DMS 273 treated with DMSO at 0.1 percent for 48 hours (cell line): Measurements from ENCODE around the gene CYP21A2.
"Not testable (repeated sequence)": the region's sequence is repeated elsewhere in the genome, so short reads cannot be mapped to it uniquely, and the experiment has no call there.

Experiments
- DNase-seq: peaks from one replicate; lab custom pipeline; 2025; lab: John Stamatoyannopoulos, UW

Gene CYP21A2

DNA sequence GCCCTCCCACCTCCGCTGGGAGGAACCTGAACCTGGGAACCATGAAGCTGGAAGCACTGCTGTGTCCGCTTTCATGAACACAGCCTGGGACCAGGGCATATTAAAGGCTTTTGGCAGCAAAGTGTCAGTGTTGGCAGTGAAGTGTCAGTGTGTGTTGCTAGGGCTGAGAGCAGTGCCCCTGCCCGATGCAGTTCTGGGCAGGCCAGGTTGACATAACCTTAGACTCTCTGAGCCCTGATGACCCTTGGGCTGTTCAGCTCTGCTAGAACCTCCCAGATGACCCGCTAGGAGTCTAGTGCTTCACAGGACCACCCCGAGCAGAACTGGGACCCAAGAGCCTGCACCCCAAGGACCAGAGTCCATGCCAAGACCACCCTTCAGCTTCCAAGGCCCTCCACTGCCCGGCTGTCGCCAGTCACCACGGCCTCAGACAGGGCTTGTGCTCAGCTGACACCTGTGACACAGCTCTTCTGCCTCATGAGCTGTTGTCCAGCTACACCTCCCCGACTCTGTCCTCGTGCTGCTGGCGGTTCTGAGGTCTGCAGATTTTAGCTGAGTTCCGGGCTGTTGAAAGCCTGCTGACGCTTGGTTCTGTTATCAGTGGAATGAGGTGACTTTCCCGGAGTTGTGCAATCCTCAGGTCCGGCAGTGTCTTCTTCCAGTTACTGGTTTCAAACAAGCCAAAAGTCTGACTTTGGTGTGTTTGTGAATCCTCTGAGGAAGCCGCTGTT, 2.8 kb upstream of the CYP21A2 start:
- not testable (repeated sequence) for DNase-seq

DNA sequence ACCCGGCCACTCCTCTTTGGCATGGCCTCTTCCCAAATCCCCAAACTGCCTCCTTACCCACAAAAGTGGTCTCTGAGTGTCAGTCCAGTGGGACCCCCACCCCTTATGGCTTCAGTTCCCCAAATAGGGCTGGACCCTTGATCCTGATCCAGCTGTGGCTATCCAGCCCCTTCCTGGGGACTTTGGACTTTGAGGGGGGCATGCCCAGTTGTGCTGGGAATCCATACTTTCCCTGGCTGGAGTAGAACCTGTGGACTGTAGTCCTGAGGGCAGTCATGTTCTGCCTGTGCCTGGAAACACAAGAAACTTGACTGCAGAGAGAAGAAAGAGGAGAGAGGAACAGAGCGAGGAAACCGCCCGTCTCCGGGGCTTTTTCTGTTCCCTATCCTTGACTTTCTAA, 1.1 kb upstream of the CYP21A2 start:
- DNase-seq = not testable (repeated sequence)

DNA sequence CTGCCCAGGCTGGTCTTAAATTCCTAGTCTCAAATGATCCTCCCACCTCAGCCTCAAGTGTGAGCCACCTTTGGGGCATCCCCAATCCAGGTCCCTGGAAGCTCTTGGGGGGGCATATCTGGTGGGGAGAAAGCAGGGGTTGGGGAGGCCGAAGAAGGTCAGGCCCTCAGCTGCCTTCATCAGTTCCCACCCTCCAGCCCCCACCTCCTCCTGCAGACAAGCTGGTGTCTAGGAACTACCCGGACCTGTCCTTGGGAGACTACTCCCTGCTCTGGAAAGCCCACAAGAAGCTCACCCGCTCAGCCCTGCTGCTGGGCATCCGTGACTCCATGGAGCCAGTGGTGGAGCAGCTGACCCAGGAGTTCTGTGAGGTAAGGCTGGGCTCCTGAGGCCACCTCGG, 663 bp downstream of the CYP21A2 start:
- DNase-seq = not testable (repeated sequence)

DNA sequence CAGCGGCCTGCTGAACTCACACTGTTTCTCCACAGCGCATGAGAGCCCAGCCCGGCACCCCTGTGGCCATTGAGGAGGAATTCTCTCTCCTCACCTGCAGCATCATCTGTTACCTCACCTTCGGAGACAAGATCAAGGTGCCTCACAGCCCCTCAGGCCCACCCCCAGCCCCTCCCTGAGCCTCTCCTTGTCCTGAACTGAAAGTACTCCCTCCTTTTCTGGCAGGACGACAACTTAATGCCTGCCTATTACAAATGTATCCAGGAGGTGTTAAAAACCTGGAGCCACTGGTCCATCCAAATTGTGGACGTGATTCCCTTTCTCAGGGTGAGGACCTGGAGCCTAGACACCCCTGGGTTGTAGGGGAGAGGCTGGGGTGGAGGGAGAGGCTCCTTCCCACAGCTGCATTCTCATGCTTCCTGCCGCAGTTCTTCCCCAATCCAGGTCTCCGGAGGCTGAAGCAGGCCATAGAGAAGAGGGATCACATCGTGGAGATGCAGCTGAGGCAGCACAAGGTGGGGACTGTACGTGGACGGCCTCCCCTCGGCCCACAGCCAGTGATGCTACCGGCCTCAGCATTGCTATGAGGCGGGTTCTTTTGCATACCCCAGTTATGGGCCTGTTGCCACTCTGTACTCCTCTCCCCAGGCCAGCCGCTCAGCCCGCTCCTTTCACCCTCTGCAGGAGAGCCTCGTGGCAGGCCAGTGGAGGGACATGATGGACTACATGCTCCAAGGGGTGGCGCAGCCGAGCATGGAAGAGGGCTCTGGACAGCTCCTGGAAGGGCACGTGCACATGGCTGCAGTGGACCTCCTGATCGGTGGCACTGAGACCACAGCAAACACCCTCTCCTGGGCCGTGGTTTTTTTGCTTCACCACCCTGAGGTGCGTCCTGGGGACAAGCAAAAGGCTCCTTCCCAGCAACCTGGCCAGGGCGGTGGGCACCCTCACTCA, 1.4 kb downstream of the CYP21A2 start:
- not testable (repeated sequence) for DNase-seq

DNA sequence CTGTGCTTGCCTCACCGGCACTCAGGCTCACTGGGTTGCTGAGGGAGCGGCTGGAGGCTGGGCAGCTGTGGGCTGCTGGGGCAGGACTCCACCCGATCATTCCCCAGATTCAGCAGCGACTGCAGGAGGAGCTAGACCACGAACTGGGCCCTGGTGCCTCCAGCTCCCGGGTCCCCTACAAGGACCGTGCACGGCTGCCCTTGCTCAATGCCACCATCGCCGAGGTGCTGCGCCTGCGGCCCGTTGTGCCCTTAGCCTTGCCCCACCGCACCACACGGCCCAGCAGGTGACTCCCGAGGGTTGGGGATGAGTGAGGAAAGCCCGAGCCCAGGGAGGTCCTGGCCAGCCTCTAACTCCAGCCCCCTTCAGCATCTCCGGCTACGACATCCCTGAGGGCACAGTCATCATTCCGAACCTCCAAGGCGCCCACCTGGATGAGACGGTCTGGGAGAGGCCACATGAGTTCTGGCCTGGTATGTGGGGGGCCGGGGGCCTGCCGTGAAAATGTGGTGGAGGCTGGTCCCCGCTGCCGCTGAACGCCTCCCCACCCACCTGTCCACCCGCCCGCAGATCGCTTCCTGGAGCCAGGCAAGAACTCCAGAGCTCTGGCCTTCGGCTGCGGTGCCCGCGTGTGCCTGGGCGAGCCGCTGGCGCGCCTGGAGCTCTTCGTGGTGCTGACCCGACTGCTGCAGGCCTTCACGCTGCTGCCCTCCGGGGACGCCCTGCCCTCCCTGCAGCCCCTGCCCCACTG, 2.3 kb downstream of the CYP21A2 start:
- not testable (repeated sequence) for DNase-seq

DNA sequence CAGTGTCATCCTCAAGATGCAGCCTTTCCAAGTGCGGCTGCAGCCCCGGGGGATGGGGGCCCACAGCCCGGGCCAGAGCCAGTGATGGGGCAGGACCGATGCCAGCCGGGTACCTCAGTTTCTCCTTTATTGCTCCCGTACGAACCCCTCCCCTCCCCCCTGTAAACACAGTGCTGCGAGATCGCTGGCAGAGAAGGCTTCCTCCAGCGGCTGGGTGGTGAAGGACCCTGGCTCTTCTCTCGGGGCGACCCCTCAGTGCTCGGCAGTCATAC, 2.8 kb downstream of the CYP21A2 start:
- not testable (repeated sequence) for DNase-seq

DNA sequence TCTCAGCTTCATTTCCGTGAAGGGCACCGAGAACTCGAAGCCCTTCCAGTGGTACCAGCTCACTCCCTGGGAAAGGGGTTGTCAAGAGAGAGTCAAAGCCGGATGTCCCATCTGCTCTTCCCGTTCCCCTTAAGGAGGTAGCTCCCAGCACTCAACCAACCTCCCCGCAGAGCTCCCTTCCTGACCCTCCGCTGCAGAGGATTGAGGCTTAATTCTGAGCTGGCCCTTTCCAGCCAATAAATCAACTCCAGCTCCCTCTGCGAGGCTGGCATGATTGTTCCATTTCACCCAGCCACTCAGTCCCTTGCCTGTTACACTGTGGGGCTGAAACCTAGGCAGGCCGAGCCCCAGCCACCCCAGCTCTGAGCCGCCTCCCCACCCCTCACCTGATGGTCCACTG, 3.2 kb downstream of the CYP21A2 start:
- DNase-seq = not testable (repeated sequence)

DNA sequence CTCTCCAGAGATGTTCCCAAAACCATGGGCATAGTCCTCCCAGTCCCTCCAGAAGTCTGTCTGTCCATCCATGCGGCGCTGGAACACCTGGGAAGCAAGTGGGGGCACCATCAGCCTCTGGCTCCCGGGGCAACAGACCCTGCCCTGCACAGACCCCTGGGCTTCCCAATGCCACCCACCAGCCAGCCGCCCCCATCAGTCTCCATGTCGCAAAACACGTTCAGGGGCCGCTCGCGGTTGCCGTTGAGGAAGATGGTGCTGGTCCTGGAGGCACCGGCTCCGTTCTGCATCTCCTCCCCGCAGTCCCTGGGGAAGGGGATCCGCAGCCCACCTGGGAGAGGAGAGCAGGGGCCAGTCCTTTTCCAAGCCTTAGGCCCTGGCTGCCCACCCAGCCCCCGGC, 4.1 kb downstream of the CYP21A2 start:
- DNase-seq = not testable (repeated sequence)

DNA sequence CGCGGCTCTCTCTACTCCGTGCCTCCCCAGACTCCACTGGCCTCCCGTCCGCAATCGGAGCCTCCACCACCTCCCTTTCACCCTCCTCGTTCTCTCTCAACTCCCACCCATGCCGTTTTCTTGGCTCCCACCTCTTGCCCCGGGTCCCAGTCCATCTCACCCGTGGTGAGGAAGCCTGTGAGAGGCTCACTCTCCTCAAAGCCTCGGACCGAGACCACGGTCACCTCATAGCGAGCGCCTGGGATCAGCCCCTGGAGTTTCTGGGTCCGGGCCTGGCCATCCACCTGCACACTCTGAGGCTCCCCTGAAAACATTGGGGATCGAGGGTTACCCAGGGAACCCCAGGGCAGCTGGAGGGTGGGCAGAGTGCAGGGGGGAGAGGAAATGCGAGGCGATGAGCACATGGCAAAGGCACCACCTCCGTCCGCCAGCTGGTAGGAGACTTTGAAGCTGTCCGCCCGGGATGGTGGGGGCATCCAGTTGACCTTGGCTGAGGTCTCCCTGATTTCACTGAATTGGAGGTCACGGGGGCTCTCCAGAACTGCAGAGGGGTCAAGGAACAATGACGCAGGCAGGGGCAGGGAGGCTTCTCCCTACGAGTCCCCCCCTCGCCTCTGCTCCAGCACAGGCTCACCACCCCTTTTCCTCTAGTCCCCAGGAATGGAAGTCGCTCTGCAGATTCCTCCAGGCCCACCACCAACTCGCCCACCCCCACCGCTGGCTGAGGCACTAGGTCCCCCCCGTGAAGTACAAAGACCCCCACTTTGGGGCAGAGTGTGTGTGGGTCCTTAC, 5.6 kb downstream of the CYP21A2 start:
- not testable (repeated sequence) for DNase-seq

DNA sequence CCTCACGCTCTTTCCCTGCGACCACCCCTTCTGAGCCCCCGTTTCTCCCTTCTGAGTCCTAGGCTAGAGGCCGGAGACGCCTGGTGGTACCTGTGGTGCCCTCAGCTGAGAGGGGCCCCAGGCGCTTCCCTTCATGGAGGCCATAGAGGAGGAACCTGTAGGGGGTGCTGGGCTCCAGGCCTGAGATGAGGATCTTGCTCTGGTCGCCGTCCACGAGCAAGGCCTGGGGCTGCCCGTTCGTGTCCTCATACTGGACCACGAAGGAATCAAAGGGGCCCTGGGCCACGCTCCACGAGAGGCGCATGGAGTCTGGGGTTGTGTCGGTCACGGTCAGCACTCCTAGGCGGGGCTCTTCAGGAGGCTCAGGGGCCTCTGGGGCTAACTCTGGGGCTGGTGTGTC, 6.7 kb downstream of the CYP21A2 start:
- not testable (repeated sequence) for DNase-seq

DNA sequence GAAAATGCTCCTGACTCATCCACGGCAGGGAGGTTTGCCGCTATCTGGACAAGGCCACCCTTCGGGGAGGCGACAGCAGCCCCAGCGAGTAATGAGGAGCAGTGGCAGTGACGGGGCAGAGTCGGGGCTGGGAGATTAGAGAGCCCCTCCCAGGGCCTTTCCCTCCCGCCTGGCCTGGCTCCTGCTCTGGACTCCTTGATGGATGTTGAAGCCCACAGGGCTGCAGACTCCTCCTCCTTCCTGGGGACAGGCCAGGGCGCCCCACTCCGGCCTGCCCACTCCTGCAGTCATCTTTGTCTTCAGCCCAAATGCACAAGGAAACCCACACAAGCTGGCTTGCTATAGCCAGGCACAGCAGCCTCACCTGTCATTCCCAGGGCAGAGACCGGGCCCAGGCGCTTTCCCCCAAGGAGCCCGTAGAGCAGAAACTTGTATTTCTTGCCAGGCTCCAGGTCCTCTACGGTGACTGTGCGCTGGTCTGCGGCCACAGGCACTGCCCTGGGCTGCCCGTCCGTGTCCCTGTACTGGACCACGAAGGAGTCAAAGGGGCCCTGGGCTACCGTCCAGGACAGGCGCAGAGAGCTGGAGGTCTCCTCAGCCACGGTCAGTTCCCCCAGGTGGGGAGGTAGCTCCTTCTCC, 7.7 kb downstream of the CYP21A2 start:
- no peak for DNase-seq

DNA sequence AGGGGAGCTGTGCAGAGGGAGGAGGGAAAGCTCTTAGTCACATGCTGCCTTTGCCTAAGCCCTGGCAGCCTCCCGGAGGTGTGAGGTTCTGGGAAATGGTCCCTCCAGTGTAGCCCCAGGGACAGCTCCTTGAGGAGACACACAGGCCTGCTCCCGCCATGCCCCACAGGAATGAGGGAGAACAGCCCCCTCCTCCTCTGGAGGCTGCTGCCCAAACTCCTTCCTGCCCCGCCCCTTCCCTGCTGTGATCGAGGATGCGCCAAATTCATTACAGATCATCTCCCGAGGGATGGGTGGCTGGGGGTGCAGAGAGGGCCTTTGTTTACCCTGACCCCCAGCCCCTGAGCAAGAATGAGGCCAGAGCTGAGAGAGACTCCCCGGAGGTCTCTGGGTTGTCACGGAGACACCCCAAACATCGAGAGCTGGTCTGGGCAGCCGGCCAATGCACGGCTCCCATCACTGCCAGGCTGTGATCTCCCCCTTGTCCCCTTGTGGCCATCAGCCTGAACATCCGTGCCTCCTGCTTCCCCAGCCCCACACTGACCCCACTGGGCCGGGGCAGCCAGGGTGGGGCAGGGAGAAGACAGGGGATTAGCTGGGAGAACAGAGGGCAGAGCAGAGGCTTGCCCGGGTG, 8.4 kb downstream of the CYP21A2 start:
- no peak for DNase-seq

DNA sequence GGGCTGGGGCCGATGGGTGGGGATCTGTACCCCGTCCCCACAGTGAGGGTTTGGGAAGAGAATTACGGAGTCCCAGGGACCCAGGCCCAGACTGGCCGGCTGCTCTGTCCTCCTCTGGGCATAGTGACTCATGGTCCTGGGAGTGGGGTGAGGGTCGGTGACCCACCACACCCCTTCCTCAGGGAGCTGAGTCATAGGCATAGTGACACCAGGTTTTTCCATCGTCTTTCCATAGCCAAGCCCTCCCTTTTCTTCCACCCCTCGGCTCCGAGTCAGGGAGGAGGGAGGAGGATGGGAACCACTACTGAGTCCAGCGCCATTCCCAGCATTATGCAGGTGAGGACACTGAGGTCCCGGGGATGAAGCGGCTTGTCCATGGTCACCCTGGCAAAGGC, 8.9 kb downstream of the CYP21A2 start:
- DNase-seq = no peak

DNA sequence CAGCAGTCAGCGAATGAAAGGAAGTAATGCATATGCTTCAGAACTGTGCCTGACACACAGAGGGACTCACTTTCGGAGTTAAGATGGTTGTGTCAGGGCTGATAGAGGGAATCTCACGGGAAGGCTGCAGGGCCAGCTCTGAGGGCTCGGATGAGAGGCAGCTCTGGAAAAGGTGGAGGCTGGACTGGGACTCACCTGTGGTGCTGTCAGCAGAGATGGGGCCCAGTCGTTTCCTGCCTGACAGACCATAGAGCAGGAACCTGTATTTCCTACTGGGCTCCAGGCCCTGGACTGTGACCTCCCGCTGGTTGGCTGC, 9.3 kb downstream of the CYP21A2 start:
- DNase-seq = no peak

DNA sequence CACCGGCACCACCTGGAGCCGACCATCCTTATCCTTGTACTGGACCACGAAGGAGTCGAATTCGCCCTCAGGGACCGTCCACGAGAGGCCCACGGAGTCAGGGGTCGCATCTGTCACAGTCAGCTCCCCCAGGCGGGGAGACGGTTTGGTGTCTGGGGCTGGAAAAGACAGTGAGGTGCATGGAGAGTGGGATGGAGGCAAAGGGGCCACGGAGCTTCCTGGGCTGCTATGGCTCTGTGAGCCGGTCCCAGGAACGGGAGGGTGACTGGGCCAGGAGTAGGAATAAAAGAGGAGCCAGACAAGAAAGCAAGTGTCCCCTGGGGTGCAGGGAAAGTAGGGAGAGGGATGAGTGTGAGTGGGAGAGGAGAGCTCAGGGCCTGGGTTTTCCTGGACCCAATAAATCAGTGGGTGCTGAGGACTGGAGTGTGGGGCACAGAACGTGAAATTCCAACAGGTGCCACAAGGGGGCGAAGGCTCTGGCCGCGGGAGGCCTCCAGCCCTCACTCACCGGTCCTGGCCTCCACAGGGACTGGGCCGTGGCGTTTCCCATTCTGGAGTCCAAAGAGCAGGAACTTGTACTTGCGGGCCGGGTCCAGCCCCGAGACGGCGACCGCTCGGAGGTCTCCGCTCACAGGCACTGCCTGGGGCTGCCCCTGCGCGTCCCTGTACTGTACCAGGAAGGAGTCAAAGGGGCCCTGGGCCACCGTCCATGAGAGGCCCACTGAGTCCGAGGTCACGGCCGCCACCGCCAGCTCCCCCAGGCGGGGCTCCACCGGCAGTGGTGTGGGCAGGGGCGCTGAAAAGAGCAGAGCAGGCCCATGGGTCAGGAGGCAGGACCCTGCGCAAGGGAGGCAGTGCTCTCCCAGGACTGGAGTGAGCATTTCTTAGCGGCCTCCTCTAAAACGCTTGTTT, 9.9 kb downstream of the CYP21A2 start:
- no peak for DNase-seq

DNA sequence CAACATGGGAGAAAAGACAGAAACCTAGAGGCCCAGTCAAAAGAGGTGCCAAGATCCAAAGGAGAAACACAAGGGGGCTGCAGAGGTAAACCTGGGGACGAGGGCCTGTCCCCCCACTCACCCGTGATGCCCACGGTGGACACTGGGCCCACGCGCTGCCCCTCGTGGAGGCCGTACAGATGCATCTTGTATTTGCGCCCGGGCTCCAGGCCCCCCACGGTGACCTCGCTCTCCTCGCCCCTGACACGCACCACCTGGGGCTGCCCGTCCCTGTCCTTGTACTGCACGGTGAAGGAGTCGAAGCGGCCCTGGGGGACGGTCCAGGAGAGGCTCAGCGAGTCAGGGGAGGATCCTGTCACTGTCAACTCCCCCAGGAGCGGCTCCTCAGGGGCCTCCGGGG, 10.9 kb downstream of the CYP21A2 start:
- not testable (repeated sequence) for DNase-seq

DNA sequence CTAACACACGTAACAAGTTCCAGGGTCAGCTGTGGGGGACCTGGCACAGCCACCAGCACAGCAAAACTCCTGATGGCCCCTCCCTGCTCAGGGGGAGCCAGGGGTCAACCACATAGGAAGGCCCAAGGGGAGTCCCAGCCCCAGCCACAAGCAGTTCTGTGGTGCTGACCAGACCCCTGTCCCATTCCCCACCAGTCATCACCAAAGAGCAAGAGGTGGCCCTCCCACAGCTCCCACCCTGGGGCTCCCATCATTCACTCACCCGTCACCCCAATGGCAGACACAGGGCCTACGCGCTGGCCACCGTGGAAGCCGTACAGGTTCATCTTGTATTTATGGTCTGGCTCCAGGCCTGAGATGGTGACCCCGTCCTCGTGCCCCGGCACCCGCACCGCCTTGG, 11.5 kb downstream of the CYP21A2 start:
- DNase-seq = not testable (repeated sequence)

DNA sequence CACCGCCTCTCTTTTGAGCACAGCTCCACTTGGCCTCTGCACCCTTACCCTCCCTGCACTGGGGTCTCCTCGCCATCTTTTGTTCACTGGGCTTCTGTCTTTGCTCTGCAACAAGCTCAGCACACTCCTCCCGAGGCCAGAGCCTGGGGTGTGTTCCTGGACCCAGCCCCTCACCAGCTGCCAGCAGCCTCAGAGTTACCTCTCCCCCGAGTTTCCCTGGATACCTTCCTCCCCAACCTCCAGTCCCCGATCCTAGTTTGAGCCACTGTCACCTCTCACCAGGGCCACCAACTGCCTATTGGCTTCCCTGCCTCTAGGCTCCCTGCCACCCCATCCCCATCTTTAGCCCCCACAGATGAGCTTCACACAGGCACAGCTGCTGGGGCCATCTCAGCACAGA, 12.3 kb downstream of the CYP21A2 start:
- no peak for DNase-seq

DNA sequence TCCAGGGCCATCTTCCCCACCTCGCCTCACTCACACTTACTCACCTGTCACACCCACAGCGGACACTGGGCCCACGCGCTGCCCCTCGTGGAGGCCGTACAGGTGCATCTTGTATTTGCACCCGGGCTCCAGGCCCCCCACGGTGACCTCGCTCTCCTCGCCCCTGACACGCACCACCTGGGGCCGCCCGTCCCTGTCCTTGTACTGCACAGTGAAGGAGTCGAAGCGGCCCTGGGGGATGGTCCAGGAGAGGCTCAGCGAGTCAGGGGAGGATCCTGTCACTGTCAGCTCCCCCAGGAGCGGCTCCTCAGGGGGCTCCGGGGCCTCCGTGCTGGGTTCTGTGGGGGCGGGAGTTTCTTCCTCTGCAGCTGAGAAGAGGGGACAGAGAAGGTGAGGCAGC, 14.4 kb downstream of the CYP21A2 start:
- not testable (repeated sequence) for DNase-seq

DNA sequence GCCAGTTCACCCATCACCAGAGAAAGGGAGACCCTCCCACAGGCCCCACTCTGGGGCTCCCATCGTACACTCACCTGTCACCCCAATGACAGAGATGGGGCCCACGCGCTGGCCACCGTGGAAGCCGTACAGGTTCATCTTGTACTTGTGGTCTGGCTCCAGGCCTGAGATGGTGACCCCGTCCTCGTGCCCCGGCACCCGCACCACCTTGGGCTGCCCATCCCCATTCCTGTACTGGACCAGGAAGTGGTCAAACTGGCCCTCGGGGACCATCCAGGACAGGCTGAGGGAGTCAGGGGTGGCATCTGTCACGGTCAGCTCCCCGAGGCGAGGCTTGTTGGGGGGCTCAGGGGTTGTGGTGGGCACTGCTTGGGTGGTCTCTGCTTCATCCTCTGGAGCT, 15.1 kb downstream of the CYP21A2 start:
- not testable (repeated sequence) for DNase-seq
